Loucy (cell line): ENCODE data around the gene TLL1.

Experiments
- H2AFZ ChIP-seq: fragments of 200-600 bp; sonication (generic); 2 replicates; pipeline ENCODE4 v1.6.0; 2016; ENCODE audit warnings: antibody characterized with exemption, mild to moderate bottlenecking, low read length, moderate library complexity
- H3F3A ChIP-seq: fragments of 200-600 bp; 2 replicates; pipeline ENCODE4 v1.6.0; 2016; ENCODE audit warnings: antibody characterized with exemption, low read depth, mild to moderate bottlenecking
- H3K27me3 ChIP-seq: fragments of 200-600 bp; sonication (generic); 2 replicates; pipeline ENCODE4 v1.6.1; 2014; ENCODE audit warnings: low read length, mild to moderate bottlenecking; ENCODE audit not compliant: insufficient read depth, poor library complexity, severe bottlenecking
- H3K36me3 ChIP-seq: fragments of 200-600 bp; sonication (generic); 2 replicates; pipeline ENCODE4 v1.6.1; 2016; ENCODE audit warnings: low read length; ENCODE audit not compliant: insufficient read depth
- H3K4me1 ChIP-seq: fragments of 200-600 bp; sonication (generic); 2 replicates; pipeline ENCODE4 v1.5.1; 2014; ENCODE audit warnings: low read length, mild to moderate bottlenecking; ENCODE audit not compliant: insufficient read depth, poor library complexity, severe bottlenecking
- H3K4me2 ChIP-seq: fragments of 200-600 bp; sonication (generic); 2 replicates; pipeline ENCODE4 v1.6.0; 2014; ENCODE audit warnings: antibody characterized with exemption, low read length, low read depth, mild to moderate bottlenecking; ENCODE audit not compliant: poor library complexity, severe bottlenecking
- H3K4me3 ChIP-seq: fragments of 200-600 bp; sonication (generic); 2 replicates; pipeline ENCODE4 v1.5.1; 2014; ENCODE audit warnings: low read length, mild to moderate bottlenecking, mixed read lengths; ENCODE audit not compliant: poor library complexity, severe bottlenecking
- H3K79me2 ChIP-seq: fragments of 200-600 bp; sonication (generic); 2 replicates; pipeline ENCODE4 v1.6.1; 2014; ENCODE audit warnings: low read length; ENCODE audit not compliant: insufficient read depth
- H3K9ac ChIP-seq: fragments of 200-600 bp; sonication (generic); 2 replicates; pipeline ENCODE4 v1.6.0; 2014; ENCODE audit warnings: mild to moderate bottlenecking, low read depth, low read length, moderate library complexity; ENCODE audit not compliant: poor library complexity, severe bottlenecking
- H3K9me2 ChIP-seq: fragments of 200-600 bp; sonication (generic); replicated peaks from 2 replicates; pipeline ENCODE4 v1.6.1; 2016; ENCODE audit warnings: low read depth, low read length, mixed read lengths
- H3K9me3 ChIP-seq: fragments of 200-600 bp; sonication (generic); 2 replicates; pipeline ENCODE4 v1.6.1; 2014; ENCODE audit warnings: mild to moderate bottlenecking, antibody characterized with exemption, low read length, low read depth; ENCODE audit not compliant: insufficient read depth
- H4K20me1 ChIP-seq: fragments of 200-600 bp; sonication (generic); 2 replicates; pipeline ENCODE4 v1.6.0; 2014; ENCODE audit warnings: antibody characterized with exemption, low read length, mild to moderate bottlenecking; ENCODE audit not compliant: insufficient read depth, poor library complexity, severe bottlenecking
- CTCF ChIP-seq: fragments of 200-600 bp; sonication (generic); conservative IDR thresholded peaks from 2 replicates; pipeline ENCODE4 v1.5.1; 2014; ENCODE audit warnings: mild to moderate bottlenecking, antibody characterized with exemption, low read length
- EZH2phosphoT487 ChIP-seq: fragments of 200-600 bp; IDR thresholded peaks from 2 replicates; pipeline ENCODE4 v1.6.1; 2018; ENCODE audit warnings: antibody characterized with exemption, mild to moderate bottlenecking, moderate library complexity, borderline replicate concordance

TLL1 gene

GRCh38 chr4:165851256-165851655, 21.8 kb upstream of the TLL1 start:
- H4K20me1 ChIP-seq: no peaks in the 10 kb centered on the region
- H2AFZ ChIP-seq: no peak overlapping the region
- H3K36me3 ChIP-seq: no peaks in the 10 kb centered on the region
- no peak overlapping the region for H3K4me3 ChIP-seq
- H3K9ac ChIP-seq: no peak overlapping the region
- TF ChIP-seq EZH2phosphoT487 (no peak), CTCF (no peak)
- no peak overlapping the region for H3K4me2 ChIP-seq
- H3K79me2 ChIP-seq: no peaks in the 10 kb centered on the region
- no peaks in the 10 kb centered on the region for H3K9me2 ChIP-seq
- H3K27me3 ChIP-seq: no peaks in the 10 kb centered on the region
- no peaks in the 10 kb centered on the region for H3F3A ChIP-seq
- H3K9me3 ChIP-seq: no peaks in the 10 kb centered on the region
- H3K4me1 ChIP-seq: peaks cover 3% of the 10 kb centered on the region

GRCh38 chr4:165855191-165855590, 17.8 kb upstream of the TLL1 start:
- Histone ChIP-seq H3K9me2 (no peaks in the 10 kb centered on the region), H3K79me2 (no peaks in the 10 kb centered on the region), H3F3A (no peaks in the 10 kb centered on the region), H3K9ac (no peak overlapping the region), H3K9me3 (no peaks in the 10 kb centered on the region), H3K36me3 (no peaks in the 10 kb centered on the region), H3K4me2 (no peak overlapping the region), H4K20me1 (no peaks in the 10 kb centered on the region), H3K4me3 (no peak overlapping the region), H2AFZ (no peak overlapping the region), H3K27me3 (no peaks in the 10 kb centered on the region), H3K4me1 (peaks cover 3% of the 10 kb centered on the region)
- TF ChIP-seq EZH2phosphoT487: no peak
- peak; percentile 40 for TF ChIP-seq CTCF

- Histone ChIP-seq H3K4me3 (no peak overlapping the region), H3K4me1 (peaks cover 4% of the 10 kb centered on the region), H2AFZ (no peak overlapping the region), H4K20me1 (no peaks in the 10 kb centered on the region), H3K79me2 (no peaks in the 10 kb centered on the region), H3K9me2 (no peaks in the 10 kb centered on the region), H3K4me2 (no peak overlapping the region), H3K27me3 (no peaks in the 10 kb centered on the region), H3K9ac (no peak overlapping the region), H3K36me3 (no peaks in the 10 kb centered on the region), H3F3A (no peaks in the 10 kb centered on the region), H3K9me3 (no peaks in the 10 kb centered on the region)
- TF ChIP-seq EZH2phosphoT487: no peak
- TF ChIP-seq CTCF: no peak
These were observed 11.7 kb upstream of the TLL1 start for GRCh38 chr4:165861363-165861762.
